ENCODE data around the gene TMPRSS4. TPM values are rescaled to one million over a fixed set of nuclear protein-coding genes. Genes with fewer than 3 reads are reported as not detected.

The TMPRSS4 gene
- total and polyA plus RNA-seq, 2 experiments from 2014 or later = 0.10 to 0.58 TPM

- Histone ChIP-seq H3K27ac (ENCODE audit: low read depth) (no peak overlapping the region), H3K36me3 (ENCODE audit: insufficient read depth) (no peaks in the 10 kb centered on the region), H3K4me2 (no peak overlapping the region), H3K9me2 (ENCODE audit: insufficient read depth) (no peaks in the 10 kb centered on the region), H3K4me1 (ENCODE audit: insufficient read depth) (peaks cover 8% of the 10 kb centered on the region; the same call in 1 of the 2 replicates), H2AFZ (no peak overlapping the region), H3K79me2 (replicated peaks; ENCODE audit: insufficient read depth) (no peaks in the 10 kb centered on the region), H3K4me3 (no peak overlapping the region), H3F3A (replicated peaks; ENCODE audit: low read depth) (no peaks in the 10 kb centered on the region), H3K27me3 (ENCODE audit: insufficient read depth) (no peaks in the 10 kb centered on the region), H4K20me1 (replicated peaks; ENCODE audit: insufficient read depth) (no peaks in the 10 kb centered on the region)
- Mint-ChIP-seq H3K27ac (no peak overlapping the region), H3K36me3 (ENCODE audit: low read depth) (no peaks in the 10 kb centered on the region), H3K27me3 (ENCODE audit: insufficient read depth, low read depth, poor library complexity) (peaks cover 8% of the 10 kb centered on the region), H3K9me3 (no peaks in the 10 kb centered on the region; the same call in 2 of the 3 replicates), H3K4me3 (no peak overlapping the region), H3K4me1 (peaks cover 23% of the 10 kb centered on the region)
- ATAC-seq (no peak), DNase-seq (ENCODE audit: low spot score) (no peak)
- TF ChIP-seq ZNF114 (CRISPR knock-in tag; IDR thresholded peaks at IDR 0.05) = no peak
- TF ChIP-seq EZH2phosphoT487 (IDR thresholded peaks at IDR 0.05; ENCODE audit: unreplicated experiment) = no peak
- TF ChIP-seq JUNB (IDR thresholded peaks at IDR 0.05; ENCODE audit: unreplicated experiment) = no peak
Observed at GRCh38 chr11:118080296-118080695, 3.4 kb downstream of the TMPRSS4 start.

- H3K27ac ChIP-seq (ENCODE audit: low read depth) = no peak overlapping the region
- no peaks in the 10 kb centered on the region for H3F3A ChIP-seq (replicated peaks; ENCODE audit: low read depth)
- no peak overlapping the region for H3K4me3 ChIP-seq
- no peaks in the 10 kb centered on the region for H3K36me3 ChIP-seq (ENCODE audit: insufficient read depth)
- Mint-ChIP-seq H3K4me3 (no peak overlapping the region), H3K27ac (no peak overlapping the region), H3K27me3 (ENCODE audit: insufficient read depth, low read depth, poor library complexity) (peaks cover 5% of the 10 kb centered on the region), H3K36me3 (ENCODE audit: low read depth) (no peaks in the 10 kb centered on the region), H3K4me1 (peaks cover 20% of the 10 kb centered on the region), H3K9me3 (peaks cover 2% of the 10 kb centered on the region; the same call in 1 of the 3 replicates)
- H3K79me2 ChIP-seq (replicated peaks; ENCODE audit: insufficient read depth) = no peaks in the 10 kb centered on the region
- DNase-seq (ENCODE audit: low spot score) (no peak), ATAC-seq (no peak)
- peaks cover 8% of the 10 kb centered on the region; the same call in 1 of the 2 replicates for H3K4me1 ChIP-seq (ENCODE audit: insufficient read depth)
- H3K9me2 ChIP-seq (ENCODE audit: insufficient read depth) = no peaks in the 10 kb centered on the region
- H4K20me1 ChIP-seq (replicated peaks; ENCODE audit: insufficient read depth) = no peaks in the 10 kb centered on the region
- no peaks in the 10 kb centered on the region for H3K27me3 ChIP-seq (ENCODE audit: insufficient read depth)
- no peak overlapping the region for H3K4me2 ChIP-seq
- H2AFZ ChIP-seq = no peak overlapping the region
- TF ChIP-seq STAT1 (IDR thresholded peaks at IDR 0.05; ENCODE audit: unreplicated experiment) (no peak), ETS1 (IDR thresholded peaks at IDR 0.05) (no peak), JUNB (IDR thresholded peaks at IDR 0.05; ENCODE audit: unreplicated experiment) (no peak), ZNF114 (CRISPR knock-in tag; IDR thresholded peaks at IDR 0.05) (no peak), ZNF462 (CRISPR knock-in tag; IDR thresholded peaks at IDR 0.05) (no peak), ZNF331 (CRISPR knock-in tag; IDR thresholded peaks at IDR 0.05; ENCODE audit: low read depth) (no peak), REST (IDR thresholded peaks at IDR 0.05; ENCODE audit: unreplicated experiment) (no peak)
Observed at GRCh38 chr11:118081241-118081958, 4.5 kb downstream of the TMPRSS4 start.
